8988T (cell line): ENCODE results near the gene TMEM120B.

Experiments used
- DNase-seq: peaks from one replicate; pipeline ENCODE4 v3.0.0; 2011

Gene TMEM120B

DNA sequence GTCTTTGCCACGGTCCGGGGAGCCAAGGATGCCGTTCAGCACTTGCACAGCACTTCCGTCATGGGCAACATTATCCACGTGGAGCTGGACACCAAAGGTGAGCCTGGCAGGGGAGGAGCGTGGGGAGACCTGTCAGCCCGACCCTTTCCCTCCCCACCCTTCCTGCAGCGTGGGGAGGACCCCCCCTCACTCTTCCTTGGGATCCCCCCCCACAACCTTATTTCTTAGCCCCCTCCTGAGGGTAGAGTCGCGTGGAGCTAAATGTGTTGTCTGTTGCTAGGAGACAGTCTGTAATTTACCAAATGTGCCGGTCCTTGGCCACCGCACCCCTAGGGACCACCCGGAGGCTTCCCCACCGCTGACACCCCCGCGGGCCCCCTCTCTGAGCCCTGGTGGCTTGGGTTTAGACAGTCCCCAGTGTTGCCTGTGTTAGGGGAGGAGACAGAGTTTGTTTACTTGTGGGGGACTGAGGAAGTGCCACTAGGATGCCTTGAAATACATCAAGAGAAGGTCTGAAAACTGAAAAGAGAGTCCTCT lies 93.5 kb downstream of the TMEM120B start:
- DNase-seq: peak; percentile 51

GRCh38 chr12:121806546-121807423 lies 94.2 kb downstream of the TMEM120B start:
- peak; percentile 77 for DNase-seq

DNA sequence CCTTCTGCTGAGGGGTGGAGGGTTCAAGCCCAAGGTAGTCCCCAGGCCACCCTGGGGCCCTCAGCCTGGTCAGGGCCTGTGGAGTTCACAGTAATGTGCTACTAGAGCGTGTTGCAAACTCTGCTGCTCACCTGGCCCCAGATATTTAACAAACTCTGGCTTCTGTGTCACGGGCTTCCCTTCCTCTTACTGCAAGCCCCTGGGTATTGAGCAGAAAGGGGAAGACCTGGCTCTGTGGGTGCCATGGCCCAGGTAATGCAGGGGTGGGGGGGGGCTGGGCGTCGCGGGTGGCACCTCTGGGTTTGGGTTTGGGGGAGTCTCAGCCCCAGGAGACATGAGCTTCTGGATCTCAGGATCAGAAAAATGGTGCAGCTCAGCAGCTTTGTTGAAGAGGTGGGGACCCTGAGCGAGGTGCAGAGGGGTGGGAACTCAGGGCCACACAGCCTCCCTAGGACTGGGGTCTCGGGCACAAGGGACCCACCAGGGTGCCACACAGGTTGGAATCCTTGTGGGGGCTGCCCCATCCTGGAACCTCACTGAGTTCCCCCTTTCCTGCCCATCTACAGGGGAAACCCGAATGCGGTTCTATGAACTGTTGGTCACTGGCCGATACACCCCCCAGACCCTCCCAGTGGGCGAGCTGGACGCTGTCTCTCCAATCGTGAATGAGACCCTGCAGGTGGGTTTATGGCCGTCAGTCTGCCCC lies 95.2 kb downstream of the TMEM120B start:
- no peak for DNase-seq

- no peak for DNase-seq
Observed at GRCh38 chr12:121808623-121809022, 96.1 kb downstream of the TMEM120B start.

DNA sequence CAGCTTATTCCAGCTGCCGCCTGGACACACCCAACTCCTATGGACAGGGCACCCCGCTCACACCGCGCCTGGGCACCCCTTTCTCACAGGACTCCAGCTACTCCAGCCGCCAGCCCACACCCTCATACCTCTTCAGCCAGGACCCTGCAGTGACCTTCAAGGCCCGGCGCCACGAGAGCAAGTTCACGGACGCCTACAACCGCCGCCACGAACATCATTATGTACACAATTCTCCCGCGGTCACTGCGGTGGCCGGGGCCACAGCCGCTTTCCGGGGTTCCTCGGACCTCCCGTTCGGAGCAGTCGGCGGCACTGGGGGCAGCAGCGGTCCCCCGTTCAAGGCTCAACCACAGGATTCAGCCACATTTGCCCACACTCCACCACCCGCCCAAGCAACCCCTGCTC lies 97.2 kb downstream of the TMEM120B start:
- DNase-seq: no peak

GRCh38 chr12:121810234-121810817 lies 97.8 kb downstream of the TMEM120B start:
- DNase-seq: no peak

GRCh38 chr12:121810833-121811433 lies 98.4 kb downstream of the TMEM120B start:
- no peak for DNase-seq

DNA sequence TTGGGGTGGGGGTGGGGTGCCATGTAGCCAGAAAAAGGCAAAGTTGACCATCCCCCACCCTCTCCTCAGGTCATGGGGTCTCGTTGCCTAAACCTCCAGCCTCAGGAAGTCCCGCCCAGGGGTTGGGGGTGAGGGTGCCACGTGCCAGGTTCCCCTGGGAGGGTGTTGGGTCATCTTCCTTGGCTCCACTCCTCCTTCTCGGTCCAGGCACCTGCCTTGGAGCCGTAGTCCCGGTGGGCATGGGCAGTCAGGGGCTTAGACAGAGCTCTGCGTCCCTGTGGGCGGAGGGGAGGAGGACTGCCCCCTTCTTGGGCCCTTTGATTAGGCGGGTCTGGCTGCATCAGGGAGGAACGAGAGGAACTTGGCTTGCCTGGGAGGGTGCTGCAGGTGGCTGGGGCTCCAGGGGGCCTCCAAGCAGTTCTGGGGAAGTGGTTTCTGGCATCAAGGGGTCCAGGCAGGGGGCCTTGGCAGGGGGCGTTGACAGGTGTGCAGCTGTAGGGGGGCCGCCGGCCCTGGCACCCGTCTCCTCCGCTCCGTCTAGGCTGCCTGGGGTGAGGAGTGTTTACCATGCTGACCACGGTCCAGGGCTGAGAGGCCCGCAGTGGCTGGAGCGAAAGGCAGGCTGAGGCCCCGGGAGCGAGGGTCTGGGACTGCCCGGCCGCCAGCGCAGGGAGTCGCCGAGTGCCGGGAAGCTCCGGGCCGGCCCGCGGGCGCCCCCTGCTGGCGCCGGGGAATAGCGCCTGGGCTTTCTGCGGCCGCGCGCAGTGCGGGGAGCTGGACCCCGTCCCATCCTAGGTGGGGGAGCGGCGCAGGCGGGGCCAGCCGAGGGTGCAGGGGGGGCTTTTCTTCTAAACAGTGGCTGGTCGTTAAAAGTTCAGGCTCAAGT lies 99.1 kb downstream of the TMEM120B start:
- peak; percentile 94 for DNase-seq

- DNase-seq: peak; percentile 94
Observed at GRCh38 chr12:121812320-121812871, 99.8 kb downstream of the TMEM120B start.

DNA sequence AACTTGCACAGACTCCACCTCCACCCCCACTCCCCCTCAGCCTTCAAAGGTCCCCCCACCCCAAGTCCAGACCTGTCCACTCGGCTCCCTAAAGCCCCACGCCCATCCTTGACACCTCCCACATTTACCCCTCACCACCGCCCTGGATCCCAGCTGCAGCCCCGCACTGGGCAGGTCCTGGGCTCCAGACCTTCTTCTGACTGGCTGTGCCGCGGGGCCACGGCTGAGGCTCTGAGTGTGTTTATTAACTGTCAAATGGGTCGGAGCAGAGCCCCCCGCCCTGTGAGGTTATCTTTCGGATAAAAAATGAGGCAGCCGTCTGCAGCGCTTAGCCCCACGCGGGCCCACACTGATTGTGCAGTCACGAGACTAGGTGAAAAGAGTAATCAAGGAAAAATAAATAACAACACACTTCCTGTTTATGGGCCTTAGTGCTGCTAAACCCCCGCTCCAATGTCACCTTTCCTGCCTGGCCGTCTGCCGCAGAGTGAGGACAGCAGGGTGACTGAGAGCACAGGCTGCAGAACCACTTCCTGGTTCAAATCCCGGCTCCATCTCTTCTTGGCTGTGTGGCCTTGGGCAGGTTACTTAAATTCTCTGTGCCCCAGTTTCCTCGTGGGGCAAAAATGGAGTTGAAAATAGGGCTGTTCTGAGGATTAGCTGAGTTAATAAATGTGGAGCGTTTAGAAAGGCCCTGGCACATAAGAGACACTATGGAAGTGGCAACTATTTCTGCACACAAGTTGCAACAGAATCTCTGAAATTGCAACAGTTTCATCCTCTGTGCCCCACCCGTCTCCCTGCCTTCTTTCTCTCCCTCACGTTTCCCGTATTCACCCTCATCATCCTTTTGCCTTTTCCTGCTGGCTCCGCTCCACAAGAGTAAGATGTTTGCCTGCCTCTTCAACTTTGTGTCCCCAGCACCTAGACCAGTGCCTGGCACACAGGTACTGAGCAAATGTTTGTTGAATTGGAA lies 100.7 kb downstream of the TMEM120B start:
- DNase-seq: no peak

GRCh38 chr12:121813951-121814350 lies 101.4 kb downstream of the TMEM120B start:
- DNase-seq: no peak

- no peak for DNase-seq
Observed at GRCh38 chr12:121814429-121815119, 102.0 kb downstream of the TMEM120B start.

DNA sequence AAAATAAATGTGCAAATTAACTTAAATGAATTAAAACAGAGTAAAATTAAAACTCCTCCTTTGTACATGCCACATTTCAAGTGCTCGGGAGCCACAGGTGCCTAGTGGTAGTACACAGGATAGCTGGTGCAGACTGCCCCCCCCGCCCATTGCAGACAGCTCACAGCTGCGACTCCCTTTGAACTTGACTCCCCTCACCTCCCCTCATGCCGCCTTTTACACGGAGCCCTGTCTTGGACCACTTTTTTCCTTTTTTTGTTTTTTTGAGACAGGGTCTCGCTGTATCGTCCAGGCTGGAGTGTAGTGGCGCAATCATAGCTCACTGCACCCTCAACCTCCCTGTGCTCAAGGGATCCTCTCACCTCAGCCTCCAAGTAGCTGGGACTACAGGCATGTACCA lies 102.7 kb downstream of the TMEM120B start:
- no peak for DNase-seq

DNA sequence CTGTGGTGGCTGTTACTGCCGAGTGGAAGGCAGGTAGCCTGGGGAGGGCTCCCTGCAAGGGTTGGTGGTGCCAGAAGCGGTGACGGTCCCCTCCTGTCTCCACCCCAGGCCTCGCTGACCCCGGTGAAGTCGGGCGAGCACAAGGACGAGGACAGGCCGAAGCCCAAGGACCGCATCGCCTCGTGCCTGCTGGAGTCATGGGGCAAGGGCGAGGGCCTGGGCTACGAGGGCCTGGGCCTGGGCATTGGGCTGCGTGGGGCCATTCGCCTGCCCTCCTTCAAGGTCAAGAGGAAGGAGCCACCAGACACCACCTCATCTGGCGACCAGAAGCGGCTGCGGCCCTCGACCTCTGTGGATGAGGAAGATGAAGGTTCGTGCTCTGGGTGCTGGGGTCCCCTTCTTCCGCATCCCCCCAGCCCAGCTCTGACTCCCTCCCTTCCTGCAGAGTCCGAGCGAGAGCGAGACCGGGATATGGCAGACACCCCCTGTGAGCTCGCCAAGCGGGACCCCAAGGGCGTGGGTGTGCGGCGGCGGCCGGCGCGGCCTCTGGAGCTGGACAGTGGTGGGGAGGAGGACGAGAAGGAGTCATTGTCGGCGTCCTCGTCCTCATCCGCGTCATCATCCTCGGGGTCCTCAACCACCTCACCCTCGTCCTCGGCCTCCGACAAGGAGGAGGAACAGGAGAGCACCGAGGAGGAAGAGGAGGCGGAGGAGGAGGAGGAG lies 104.5 kb downstream of the TMEM120B start:
- DNase-seq: no peak

DNA sequence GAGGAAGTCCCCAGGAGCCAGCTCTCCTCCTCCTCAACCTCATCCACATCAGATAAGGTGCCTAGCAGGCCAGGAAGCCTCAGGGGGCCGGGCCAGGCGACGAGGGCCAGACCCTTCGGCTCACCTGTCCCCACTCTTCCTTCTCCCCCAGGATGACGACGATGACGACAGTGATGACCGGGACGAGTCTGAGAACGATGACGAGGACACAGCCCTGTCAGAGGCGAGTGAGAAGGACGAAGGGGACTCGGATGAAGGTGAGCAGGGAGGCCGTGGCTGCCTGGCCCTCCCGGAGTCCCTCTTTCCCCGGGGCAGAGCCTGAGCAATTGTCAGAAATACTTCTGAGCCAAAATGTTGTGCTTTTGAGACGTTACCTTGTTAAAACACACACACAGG lies 105.1 kb downstream of the TMEM120B start:
- DNase-seq: no peak

GRCh38 chr12:121819212-121819949 lies 106.8 kb downstream of the TMEM120B start:
- DNase-seq: no peak

DNA sequence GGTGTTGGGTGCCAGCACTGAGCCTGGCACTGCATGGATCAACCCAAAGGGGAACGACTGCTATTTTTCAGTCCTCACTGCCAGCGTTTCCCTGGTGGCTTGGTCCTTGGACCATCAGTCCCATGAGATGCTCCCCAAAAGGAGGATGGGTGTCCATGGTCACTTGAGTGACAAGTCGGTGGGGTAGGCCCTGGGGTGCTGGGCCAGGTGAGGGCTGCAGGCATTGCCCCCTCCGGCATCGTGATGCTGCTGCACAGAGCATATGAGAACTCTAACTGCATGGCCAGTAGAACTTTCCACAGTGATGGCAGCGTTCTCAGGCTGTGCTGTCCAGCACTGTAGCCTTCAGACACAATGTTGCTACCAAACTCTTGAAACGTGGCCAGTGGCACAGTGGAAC lies 107.5 kb downstream of the TMEM120B start:
- no peak for DNase-seq

- DNase-seq: no peak
Observed at GRCh38 chr12:121822393-121823100, 110.0 kb downstream of the TMEM120B start.
